Measurements from ENCODE around the gene DEFB125. TPM values are rescaled to one million over a fixed set of nuclear protein-coding genes. Genes with fewer than 3 reads are reported as not detected.
"Not testable (repeated sequence)": the region's sequence is repeated elsewhere in the genome, so short reads cannot be mapped to it uniquely, and the experiment has no call there.

Gene DEFB125
- total RNA-seq, 1 experiment from 2014 or later = not detected

- H4K20me1 ChIP-seq (ENCODE audit: insufficient read depth) = no peaks in the 10 kb centered on the region
- no peak overlapping the region for H3K4me3 ChIP-seq
- no peak overlapping the region for H3K4me2 ChIP-seq
- no peak overlapping the region for H2AFZ ChIP-seq
- no peak for DNase-seq
- ChIA-PET CTCF (no interaction called here), POLR2A (ENCODE audit: unreplicated experiment) (no interaction called here)
- no peaks in the 10 kb centered on the region for H3K9me2 ChIP-seq (ENCODE audit: insufficient read depth)
- H3K27me3 ChIP-seq (ENCODE audit: insufficient read depth, low read depth) = peaks cover 5% of the 10 kb centered on the region; the same call in 1 of the 2 replicates
- H3K79me2 ChIP-seq (ENCODE audit: low read depth) = no peaks in the 10 kb centered on the region
- no peaks in the 10 kb centered on the region for H3K4me1 ChIP-seq (replicated peaks; ENCODE audit: insufficient read depth)
- TF ChIP-seq EZH2 (IDR thresholded peaks at IDR 0.05; ENCODE audit: low read depth) = no peak
- TF ChIP-seq, protein P1, sequence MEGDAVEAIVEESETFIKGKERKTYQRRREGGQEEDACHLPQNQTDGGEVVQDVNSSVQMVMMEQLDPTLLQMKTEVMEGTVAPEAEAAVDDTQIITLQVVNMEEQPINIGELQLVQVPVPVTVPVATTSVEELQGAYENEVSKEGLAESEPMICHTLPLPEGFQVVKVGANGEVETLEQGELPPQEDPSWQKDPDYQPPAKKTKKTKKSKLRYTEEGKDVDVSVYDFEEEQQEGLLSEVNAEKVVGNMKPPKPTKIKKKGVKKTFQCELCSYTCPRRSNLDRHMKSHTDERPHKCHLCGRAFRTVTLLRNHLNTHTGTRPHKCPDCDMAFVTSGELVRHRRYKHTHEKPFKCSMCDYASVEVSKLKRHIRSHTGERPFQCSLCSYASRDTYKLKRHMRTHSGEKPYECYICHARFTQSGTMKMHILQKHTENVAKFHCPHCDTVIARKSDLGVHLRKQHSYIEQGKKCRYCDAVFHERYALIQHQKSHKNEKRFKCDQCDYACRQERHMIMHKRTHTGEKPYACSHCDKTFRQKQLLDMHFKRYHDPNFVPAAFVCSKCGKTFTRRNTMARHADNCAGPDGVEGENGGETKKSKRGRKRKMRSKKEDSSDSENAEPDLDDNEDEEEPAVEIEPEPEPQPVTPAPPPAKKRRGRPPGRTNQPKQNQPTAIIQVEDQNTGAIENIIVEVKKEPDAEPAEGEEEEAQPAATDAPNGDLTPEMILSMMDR (conservative IDR thresholded peaks at IDR 0.05) = no peak
- no peaks in the 10 kb centered on the region for H3K36me3 ChIP-seq (ENCODE audit: low read depth)
- no peaks in the 10 kb centered on the region for H3F3A ChIP-seq (ENCODE audit: insufficient read depth, low read depth)
- BruUV-seq (replicated peaks) = no TSS peak
- no peak overlapping the region for H3K27ac ChIP-seq
- intact Hi-C loops (cut with micrococcal nuclease; ENCODE audit: unreplicated experiment) = no loop called here
- H3K9me3 ChIP-seq (ENCODE audit: insufficient read depth, low read depth) = no peaks in the 10 kb centered on the region
Observed at GRCh38 chr20:112396-112795, 24.9 kb downstream of the DEFB125 start.

- H3K9me2 ChIP-seq (ENCODE audit: insufficient read depth) = no peaks in the 10 kb centered on the region
- no peak overlapping the region for H3K27ac ChIP-seq
- TF ChIP-seq, protein P1 (conservative IDR thresholded peaks at IDR 0.05) = no peak
- H3K36me3 ChIP-seq (ENCODE audit: low read depth) = no peaks in the 10 kb centered on the region
- no peaks in the 10 kb centered on the region for H3F3A ChIP-seq (ENCODE audit: insufficient read depth, low read depth)
- H3K4me3 ChIP-seq = no peak overlapping the region
- H4K20me1 ChIP-seq (ENCODE audit: insufficient read depth) = no peaks in the 10 kb centered on the region
- H2AFZ ChIP-seq = no peak overlapping the region
- DNase-seq = no peak
- POLR2A ChIA-PET (ENCODE audit: unreplicated experiment) = no interaction called here
- BruUV-seq (replicated peaks) = no TSS peak
- CTCF ChIA-PET = no interaction called here
- H3K9me3 ChIP-seq (ENCODE audit: insufficient read depth, low read depth) = no peaks in the 10 kb centered on the region; the same call in 1 of the 2 replicates
- intact Hi-C loops (cut with micrococcal nuclease; ENCODE audit: unreplicated experiment) = no loop called here
- H3K4me1 ChIP-seq (replicated peaks; ENCODE audit: insufficient read depth) = no peaks in the 10 kb centered on the region
- 0 out of 2 replicates have a peak, but pooled peaks cover 9% of the 10 kb centered on the region for H3K27me3 ChIP-seq (ENCODE audit: insufficient read depth, low read depth)
- H3K4me2 ChIP-seq = no peak overlapping the region
- H3K79me2 ChIP-seq (ENCODE audit: low read depth) = no peaks in the 10 kb centered on the region
Observed at GRCh38 chr20:117518-117917, 30.0 kb downstream of the DEFB125 start.

DNA sequence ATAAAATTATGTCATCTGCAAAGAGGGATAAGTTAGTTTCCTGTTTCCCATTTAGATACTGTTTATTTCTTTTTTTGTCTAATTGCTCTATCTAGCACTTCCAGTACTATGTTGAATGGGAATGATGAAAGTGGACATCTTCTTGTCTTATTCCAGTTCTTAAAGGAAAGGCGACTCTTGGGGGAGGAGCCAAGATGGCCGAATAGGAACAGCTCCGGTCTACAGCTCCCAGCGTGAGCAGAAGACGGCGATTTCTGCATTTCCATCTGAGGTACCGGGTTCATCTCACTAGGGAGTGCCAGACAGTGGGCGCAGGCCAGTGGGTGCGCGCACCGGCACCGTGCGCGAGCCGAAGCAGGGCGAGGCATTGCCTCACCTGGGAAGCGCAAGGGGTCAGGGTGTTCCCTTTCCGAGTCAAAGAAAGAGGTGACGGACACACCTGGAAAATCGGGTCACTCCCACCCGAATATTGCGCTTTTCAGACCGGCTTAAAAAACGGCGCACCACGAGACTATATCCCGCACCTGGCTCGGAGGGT is 42.4 kb downstream of the DEFB125 start:
- H2AFZ ChIP-seq; DNase-seq; intact Hi-C loops (cut with micrococcal nuclease; ENCODE audit: unreplicated experiment); H3K4me3 ChIP-seq; H4K20me1 ChIP-seq (ENCODE audit: insufficient read depth); H3K4me2 ChIP-seq; H3K9me2 ChIP-seq (ENCODE audit: insufficient read depth); H3K27ac ChIP-seq; H3K9me3 ChIP-seq (ENCODE audit: insufficient read depth, low read depth); H3F3A ChIP-seq (ENCODE audit: insufficient read depth, low read depth); BruUV-seq (replicated peaks); POLR2A ChIA-PET (ENCODE audit: unreplicated experiment); H3K27me3 ChIP-seq (ENCODE audit: insufficient read depth, low read depth); H3K79me2 ChIP-seq (ENCODE audit: low read depth); H3K36me3 ChIP-seq (ENCODE audit: low read depth); H3K4me1 ChIP-seq (replicated peaks; ENCODE audit: insufficient read depth); CTCF ChIA-PET: not testable (repeated sequence)
